ENCODE data around the gene RMC1.

- no peak for TF ChIP-seq CTCF (IDR thresholded peaks at IDR 0.05)
- no peak for TF ChIP-seq POLR2AphosphoS5 (IDR thresholded peaks at IDR 0.05; ENCODE audit: insufficient read depth in 1 of 2, low read depth in 1 of 2)
These were observed 8.3 kb upstream of the RMC1 start for GRCh38 chr18:23494992-23495391.
